ENCODE data around the gene HPGDS. TPM values are rescaled to one million over a fixed set of nuclear protein-coding genes. Genes with fewer than 3 reads are reported as not detected.
"Not testable (repeated sequence)": the region's sequence is repeated elsewhere in the genome, so short reads cannot be mapped to it uniquely, and the experiment has no call there.

Gene HPGDS
- polyA plus RNA-seq, 3 donors from 2014 or later = 0.22 TPM; not detected in 2

DNA sequence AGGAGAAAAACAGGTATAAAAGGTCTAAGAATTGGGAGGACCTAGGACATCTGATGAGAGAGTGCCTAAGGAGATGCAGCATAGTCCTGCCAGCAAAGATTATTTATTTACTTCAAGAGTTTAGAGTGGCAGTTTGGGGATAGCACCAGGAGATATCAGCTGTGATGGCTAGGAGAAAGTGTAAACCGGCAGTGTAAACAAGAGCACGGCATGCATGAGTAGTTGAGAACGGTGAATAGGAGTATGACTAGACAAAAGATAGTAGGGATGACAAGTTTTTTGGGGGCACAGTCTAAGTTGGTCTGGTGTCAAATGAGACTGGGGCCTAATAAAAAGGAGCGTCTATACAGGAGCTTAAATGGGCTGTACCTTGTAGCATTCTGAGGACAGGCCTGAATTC lies 48.7 kb downstream of the HPGDS start:
- Mint-ChIP-seq H3K27ac (peak overlapping the region in 1 of 6 donors; percentile 23), H3K36me3 (peaks cover 16 to 25% (median 17%) of the 10 kb centered on the region in 3 donors)
- H3K4me1 Mint-ChIP-seq; H3K27me3 Mint-ChIP-seq (ENCODE audit: low read depth in 3 of 3); H3K9me3 Mint-ChIP-seq; DNase-seq; H3K4me3 Mint-ChIP-seq: not testable (repeated sequence)

DNA sequence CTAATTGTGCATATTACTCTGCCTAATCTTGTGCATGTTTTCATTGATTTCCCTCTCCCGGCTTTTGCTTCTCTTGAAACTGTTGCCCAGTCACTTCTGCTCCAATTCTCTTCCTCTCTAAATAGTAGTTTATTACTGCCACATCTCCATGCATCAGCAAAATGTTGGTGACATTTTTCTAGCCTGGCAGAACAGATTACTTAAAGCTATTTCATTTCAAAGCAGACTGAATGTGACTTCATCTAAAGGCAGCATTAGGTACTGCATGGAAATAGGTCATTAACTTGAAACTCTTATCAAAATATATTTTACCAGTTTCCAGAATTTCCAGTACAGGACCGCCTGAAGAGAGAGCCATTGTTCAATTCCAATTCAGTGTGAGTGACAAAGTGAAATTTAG lies 52.4 kb downstream of the HPGDS start:
- DNase-seq = no peak
- Mint-ChIP-seq H3K4me1 (no peaks in the 10 kb centered on the region), H3K4me3 (no peak overlapping the region), H3K36me3 (peaks cover 27 to 39% (median 29%) of the 10 kb centered on the region in 3 donors), H3K9me3 (no peaks in the 10 kb centered on the region), H3K27ac (peak overlapping the region in 1 of 6 donors; percentile 25), H3K27me3 (ENCODE audit: low read depth in 3 of 3) (no peaks in the 10 kb centered on the region)

DNA sequence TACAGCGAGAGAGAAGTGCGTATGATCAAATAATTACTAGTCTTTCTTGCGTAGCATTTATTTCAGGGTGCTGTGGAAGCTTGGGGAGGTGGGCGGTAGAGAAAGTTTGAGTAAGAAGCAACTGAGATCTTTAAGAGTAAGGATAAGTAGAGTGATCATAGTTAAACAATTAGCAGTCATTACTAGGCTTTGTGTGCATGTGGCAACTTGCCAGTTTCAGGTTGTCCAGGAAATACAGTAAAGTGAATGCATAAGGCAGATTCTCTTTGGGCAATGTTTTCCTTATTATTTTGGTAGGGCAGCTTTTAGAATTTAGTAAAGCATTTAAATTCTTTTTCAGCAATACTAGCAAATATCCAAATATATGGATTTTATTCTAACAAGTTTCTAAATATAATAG lies 57.0 kb downstream of the HPGDS start:
- peak overlapping the region in 1 of 6 donors; percentile 19 for H3K27ac Mint-ChIP-seq

GRCh38 chr4:94284889-94285288 lies 57.7 kb downstream of the HPGDS start:
- Mint-ChIP-seq H3K27ac (no peak overlapping the region), H3K4me3 (no peak overlapping the region), H3K4me1 (no peaks in the 10 kb centered on the region), H3K27me3 (ENCODE audit: low read depth in 3 of 3) (no peaks in the 10 kb centered on the region), H3K36me3 (peaks cover 34 to 58% (median 41%) of the 10 kb centered on the region in 3 donors), H3K9me3 (no peaks in the 10 kb centered on the region)
- no peak for DNase-seq

More for the DNA sequence above, 57.0 kb downstream of the HPGDS start:
- Mint-ChIP-seq H3K27me3 (ENCODE audit: low read depth in 3 of 3) (no peaks in the 10 kb centered on the region), H3K9me3 (no peaks in the 10 kb centered on the region), H3K4me3 (no peak overlapping the region), H3K4me1 (no peaks in the 10 kb centered on the region), H3K36me3 (peaks cover 36 to 61% (median 39%) of the 10 kb centered on the region in 3 donors)
- no peak for DNase-seq

DNA sequence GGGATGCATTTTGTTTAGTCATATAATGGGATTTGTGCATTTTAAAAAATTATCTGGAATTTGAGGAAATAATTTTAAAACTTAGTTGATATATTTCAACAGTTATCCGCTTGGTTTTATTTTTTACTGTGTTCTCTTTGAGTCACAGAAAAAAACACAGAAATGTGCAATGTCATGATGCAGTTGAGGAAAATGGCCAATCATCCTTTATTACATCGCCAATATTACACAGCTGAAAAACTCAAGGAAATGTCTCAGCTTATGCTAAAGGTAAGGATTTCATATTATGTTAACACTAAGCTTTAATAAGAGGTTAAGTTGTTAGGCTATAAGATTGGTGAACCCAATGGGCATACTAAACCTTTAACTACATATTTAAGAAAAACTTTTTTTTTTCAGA lies 63.9 kb downstream of the HPGDS start:
- no peaks in the 10 kb centered on the region for H3K4me1 Mint-ChIP-seq
- H3K36me3 Mint-ChIP-seq = peaks cover 40 to 51% (median 40%) of the 10 kb centered on the region in 3 donors

DNA sequence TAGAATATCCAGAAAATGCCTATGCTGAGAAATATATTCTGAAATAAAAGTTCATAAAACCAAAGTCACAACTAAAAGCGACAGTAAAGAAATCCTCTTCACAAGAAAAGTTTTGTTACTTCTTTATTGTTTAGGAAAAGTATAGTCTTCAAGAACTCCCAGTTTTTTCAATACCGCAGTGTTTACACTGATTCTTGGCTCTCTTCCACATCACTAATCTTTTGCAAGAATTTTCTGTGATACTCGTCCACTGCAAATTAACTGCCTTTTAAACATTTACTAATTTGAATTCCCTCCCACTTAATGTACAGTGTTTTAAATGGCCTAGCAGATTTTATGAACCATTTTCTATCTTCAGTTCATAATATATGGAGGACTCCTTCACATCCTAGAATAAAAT lies 65.1 kb downstream of the HPGDS start:
- Mint-ChIP-seq H3K27ac (no peak overlapping the region), H3K36me3 (peaks cover 33 to 42% (median 41%) of the 10 kb centered on the region in 3 donors), H3K27me3 (ENCODE audit: low read depth in 3 of 3) (no peaks in the 10 kb centered on the region), H3K4me1 (no peaks in the 10 kb centered on the region), H3K4me3 (no peak overlapping the region), H3K9me3 (no peaks in the 10 kb centered on the region)
- DNase-seq = no peak

More for the DNA sequence above, 63.9 kb downstream of the HPGDS start:
- no peak overlapping the region for H3K27ac Mint-ChIP-seq
- no peaks in the 10 kb centered on the region for H3K9me3 Mint-ChIP-seq
- DNase-seq = no peak
- no peaks in the 10 kb centered on the region for H3K27me3 Mint-ChIP-seq (ENCODE audit: low read depth in 3 of 3)
- no peak overlapping the region for H3K4me3 Mint-ChIP-seq

DNA sequence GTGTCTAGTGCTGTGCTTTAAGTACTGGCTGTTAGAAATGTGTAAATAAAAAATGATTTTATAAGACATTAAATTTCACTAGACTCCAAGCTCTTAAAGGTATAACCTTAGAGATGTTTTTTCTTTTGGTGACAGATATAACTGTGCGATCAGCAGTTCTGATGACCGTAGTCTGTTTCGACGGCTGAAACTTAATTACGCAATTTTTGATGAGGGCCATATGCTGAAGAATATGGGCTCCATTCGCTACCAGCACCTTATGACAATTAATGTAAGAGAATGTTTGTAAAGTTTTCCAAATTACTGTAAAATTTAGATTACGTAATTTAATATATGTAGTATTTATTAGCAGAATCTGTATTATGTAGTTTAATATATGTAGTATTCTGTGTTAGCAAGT lies 66.4 kb downstream of the HPGDS start:
- H3K9me3 Mint-ChIP-seq = no peaks in the 10 kb centered on the region
- no peaks in the 10 kb centered on the region for H3K27me3 Mint-ChIP-seq (ENCODE audit: low read depth in 3 of 3)
- H3K4me3 Mint-ChIP-seq = no peak overlapping the region
- DNase-seq = no peak
- H3K36me3 Mint-ChIP-seq = peaks cover 33 to 39% (median 38%) of the 10 kb centered on the region in 3 donors
- no peak overlapping the region for H3K27ac Mint-ChIP-seq
- no peaks in the 10 kb centered on the region for H3K4me1 Mint-ChIP-seq

GRCh38 chr4:94274912-94275311 lies 67.7 kb downstream of the HPGDS start:
- Mint-ChIP-seq H3K4me3 (no peak overlapping the region), H3K36me3 (peaks cover 28 to 38% (median 36%) of the 10 kb centered on the region in 3 donors), H3K4me1 (no peaks in the 10 kb centered on the region), H3K27ac (no peak overlapping the region), H3K27me3 (ENCODE audit: low read depth in 3 of 3) (no peaks in the 10 kb centered on the region), H3K9me3 (no peaks in the 10 kb centered on the region)
- DNase-seq = no peak

- peaks cover 17 to 23% (median 21%) of the 10 kb centered on the region in 3 donors for H3K36me3 Mint-ChIP-seq
- no peaks in the 10 kb centered on the region for H3K9me3 Mint-ChIP-seq
- H3K27ac Mint-ChIP-seq = peak overlapping the region in 1 of 6 donors; percentile 12
- DNase-seq = no peak
- H3K27me3 Mint-ChIP-seq (ENCODE audit: low read depth in 3 of 3) = no peaks in the 10 kb centered on the region
- H3K4me1 Mint-ChIP-seq = no peaks in the 10 kb centered on the region
- no peak overlapping the region for H3K4me3 Mint-ChIP-seq
These were observed 71.4 kb downstream of the HPGDS start for GRCh38 chr4:94271248-94271647.

GRCh38 chr4:94267037-94267436 lies 75.6 kb downstream of the HPGDS start:
- no peak overlapping the region for H3K27ac Mint-ChIP-seq
- no peaks in the 10 kb centered on the region for H3K9me3 Mint-ChIP-seq
- no peak overlapping the region for H3K4me3 Mint-ChIP-seq
- DNase-seq = no peak
- no peaks in the 10 kb centered on the region for H3K4me1 Mint-ChIP-seq
- H3K36me3 Mint-ChIP-seq = peaks cover 17 to 32% (median 19%) of the 10 kb centered on the region in 3 donors
- no peaks in the 10 kb centered on the region for H3K27me3 Mint-ChIP-seq (ENCODE audit: low read depth in 3 of 3)

- no peaks in the 10 kb centered on the region for H3K27me3 Mint-ChIP-seq (ENCODE audit: low read depth in 3 of 3)
- DNase-seq = no peak
- H3K27ac Mint-ChIP-seq = no peak overlapping the region
- H3K4me3 Mint-ChIP-seq = no peak overlapping the region
- H3K4me1 Mint-ChIP-seq = no peaks in the 10 kb centered on the region
- no peaks in the 10 kb centered on the region for H3K9me3 Mint-ChIP-seq
- H3K36me3 Mint-ChIP-seq = peaks cover 11 to 35% (median 20%) of the 10 kb centered on the region in 3 donors
These were observed 80.2 kb downstream of the HPGDS start for GRCh38 chr4:94262163-94263016.

DNA sequence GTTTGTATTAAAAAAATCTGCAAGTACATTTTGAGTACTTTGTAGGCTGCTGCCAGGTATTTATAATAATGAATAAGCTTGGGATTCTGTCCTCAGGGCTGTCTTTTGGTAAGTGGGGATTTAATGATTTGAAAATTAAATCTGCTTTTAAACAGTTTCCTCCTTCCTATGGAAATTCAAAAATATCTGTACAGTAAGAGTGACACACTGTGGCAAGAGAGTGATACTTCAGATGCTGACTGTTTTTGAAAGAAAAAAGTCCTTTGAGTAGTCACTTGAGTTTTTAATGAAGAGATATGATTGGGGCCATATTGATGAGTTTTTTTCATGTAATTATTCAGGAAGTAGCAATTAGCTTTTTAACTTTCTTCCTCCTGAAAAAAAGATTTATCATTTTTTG lies 85.8 kb downstream of the HPGDS start:
- no peaks in the 10 kb centered on the region for H3K9me3 Mint-ChIP-seq
- H3K4me1 Mint-ChIP-seq = no peaks in the 10 kb centered on the region
- H3K27me3 Mint-ChIP-seq (ENCODE audit: low read depth in 3 of 3) = no peaks in the 10 kb centered on the region
- peak overlapping the region in 3 of 6 donors; percentile 2 to 13 (median 4) for H3K27ac Mint-ChIP-seq
- no peak overlapping the region for H3K4me3 Mint-ChIP-seq
- no peak for DNase-seq
- H3K36me3 Mint-ChIP-seq = peaks cover 14 to 20% (median 17%) of the 10 kb centered on the region in 3 donors

- no peak overlapping the region for H3K27ac Mint-ChIP-seq
- H3K36me3 Mint-ChIP-seq = peaks cover 12 to 20% (median 15%) of the 10 kb centered on the region in 3 donors
These were observed 86.4 kb downstream of the HPGDS start for GRCh38 chr4:94256144-94256783.

DNA sequence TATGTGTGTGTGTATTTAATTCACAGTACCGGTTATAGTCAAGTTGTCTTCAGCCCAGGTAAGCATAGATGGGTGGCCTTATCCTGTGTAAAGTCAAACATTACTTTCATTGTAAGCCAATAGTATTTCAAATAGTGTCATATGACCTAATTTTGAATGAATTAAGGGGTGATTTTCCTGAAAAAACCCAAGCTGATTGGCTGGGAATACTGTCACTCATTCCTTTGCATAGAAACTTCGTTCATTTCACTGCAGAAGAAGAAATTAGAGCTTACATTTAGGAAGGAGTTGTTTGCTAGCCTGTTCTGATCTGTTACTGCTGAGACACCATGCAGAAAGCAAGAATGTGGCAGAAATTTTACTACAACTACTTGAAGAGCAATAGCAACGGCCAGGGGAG lies 89.6 kb downstream of the HPGDS start:
- H3K9me3 Mint-ChIP-seq = no peaks in the 10 kb centered on the region
- H3K36me3 Mint-ChIP-seq = peaks cover 10 to 24% (median 24%) of the 10 kb centered on the region in 3 donors
- no peak overlapping the region for H3K4me3 Mint-ChIP-seq
- no peak for DNase-seq
- no peaks in the 10 kb centered on the region for H3K27me3 Mint-ChIP-seq (ENCODE audit: low read depth in 3 of 3)
- peaks cover 2 to 4% of the 10 kb centered on the region in 2 donors for H3K4me1 Mint-ChIP-seq
- H3K27ac Mint-ChIP-seq = no peak overlapping the region

More at GRCh38 chr4:94256144-94256783, 86.4 kb downstream of the HPGDS start:
- no peak overlapping the region for H3K4me3 Mint-ChIP-seq
- no peaks in the 10 kb centered on the region for H3K9me3 Mint-ChIP-seq
- H3K27me3 Mint-ChIP-seq (ENCODE audit: low read depth in 3 of 3) = no peaks in the 10 kb centered on the region
- no peaks in the 10 kb centered on the region for H3K4me1 Mint-ChIP-seq
- no peak for DNase-seq
